HUES64 (cell line): ENCODE measurements around the gene ABCA8.

Source experiments
- H3K27ac ChIP-seq: 2 replicates; pipeline ENCODE4 v1.7.0; 2013; ENCODE audit warnings: low read depth, low read length, inconsistent platforms
- H3K27me3 ChIP-seq: 2 replicates; pipeline ENCODE4 v1.6.1; 2013; ENCODE audit warnings: mild to moderate bottlenecking, low read length; ENCODE audit not compliant: insufficient read depth
- H3K36me3 ChIP-seq: 2 replicates; pipeline ENCODE4 v1.6.1; 2013; ENCODE audit warnings: mild to moderate bottlenecking, low read length; ENCODE audit not compliant: insufficient read depth
- H3K4me1 ChIP-seq: 2 replicates; pipeline ENCODE4 v1.6.1; 2013; ENCODE audit warnings: mild to moderate bottlenecking, low read length, moderate library complexity; ENCODE audit not compliant: insufficient read depth
- H3K4me3 ChIP-seq: 2 replicates; pipeline ENCODE4 v1.5.1; 2013; ENCODE audit warnings: mild to moderate bottlenecking, low read length, moderate library complexity
- H3K9ac ChIP-seq: 2 replicates; pipeline ENCODE4 v1.6.1; 2013; ENCODE audit warnings: mild to moderate bottlenecking, low read depth, low read length
- H3K9me3 ChIP-seq: 2 replicates; pipeline ENCODE4 v1.6.1; 2013; ENCODE audit warnings: low read depth, low read length; ENCODE audit not compliant: insufficient read depth
- WGBS: fragments of 150-250, 120-280 bp; methylation state at CpG from one replicate; pipeline ENCODE4 v1.1.7; 2013; ENCODE audit warnings: missing lambda C conversion rate; 5-methylcytosine and 5-hydroxymethylcytosine counted together

The ABCA8 gene

GRCh38 chr17:68941761-68942160 is 13.4 kb downstream of the ABCA8 start:
- H3K9me3 ChIP-seq = no peaks in the 10 kb centered on the region
- H3K36me3 ChIP-seq = no peaks in the 10 kb centered on the region
- WGBS = 90% methylated on average over 4 of the region's 6 CpGs
- H3K4me3 ChIP-seq = no peak overlapping the region
- no peak overlapping the region for H3K27ac ChIP-seq
- H3K4me1 ChIP-seq = no peaks in the 10 kb centered on the region
- H3K9ac ChIP-seq = no peak overlapping the region
- no peaks in the 10 kb centered on the region for H3K27me3 ChIP-seq

GRCh38 chr17:68939195-68939594 is 16.0 kb downstream of the ABCA8 start:
- no peaks in the 10 kb centered on the region for H3K27me3 ChIP-seq
- no peaks in the 10 kb centered on the region for H3K36me3 ChIP-seq
- H3K4me3 ChIP-seq = no peak overlapping the region
- H3K4me1 ChIP-seq = no peaks in the 10 kb centered on the region
- H3K27ac ChIP-seq = no peak overlapping the region
- no peaks in the 10 kb centered on the region for H3K9me3 ChIP-seq
- no peak overlapping the region for H3K9ac ChIP-seq
- WGBS = 100% methylated on average over 2 of the region's 3 CpGs

- Histone ChIP-seq H3K9me3 (no peaks in the 10 kb centered on the region), H3K4me3 (no peak overlapping the region), H3K27ac (no peak overlapping the region), H3K9ac (no peak overlapping the region), H3K4me1 (no peaks in the 10 kb centered on the region), H3K36me3 (no peaks in the 10 kb centered on the region), H3K27me3 (no peaks in the 10 kb centered on the region)
- WGBS = 75% methylated on average over 7 of the region's 8 CpGs
Observed at GRCh38 chr17:68937890-68938514, 17.2 kb downstream of the ABCA8 start.

GRCh38 chr17:68927516-68927915 is 27.7 kb downstream of the ABCA8 start:
- Histone ChIP-seq H3K4me3 (no peak overlapping the region), H3K36me3 (no peaks in the 10 kb centered on the region), H3K9me3 (no peaks in the 10 kb centered on the region), H3K4me1 (peaks cover 3% of the 10 kb centered on the region; the same call in 1 of the 2 replicates), H3K27me3 (no peaks in the 10 kb centered on the region), H3K9ac (no peak overlapping the region), H3K27ac (no peak overlapping the region)
- WGBS = 53% methylated on average over 2 of the region's 4 CpGs

- H3K9ac ChIP-seq = no peak overlapping the region
- H3K4me3 ChIP-seq = no peak overlapping the region
- H3K27ac ChIP-seq = no peak overlapping the region
- 93% methylated on average over 6 of the region's 9 CpGs for WGBS
- H3K4me1 ChIP-seq = peaks cover 3% of the 10 kb centered on the region; the same call in 1 of the 2 replicates
- no peaks in the 10 kb centered on the region for H3K36me3 ChIP-seq
- H3K27me3 ChIP-seq = no peaks in the 10 kb centered on the region
- H3K9me3 ChIP-seq = no peaks in the 10 kb centered on the region
Observed at GRCh38 chr17:68924793-68925720, 30.1 kb downstream of the ABCA8 start.

- Histone ChIP-seq H3K27ac (no peak overlapping the region), H3K4me1 (peaks cover 4% of the 10 kb centered on the region; the same call in 1 of the 2 replicates), H3K36me3 (no peaks in the 10 kb centered on the region), H3K4me3 (no peak overlapping the region), H3K9me3 (no peaks in the 10 kb centered on the region), H3K9ac (no peak overlapping the region), H3K27me3 (no peaks in the 10 kb centered on the region)
- 95% methylated on average over 2 of the region's 2 CpGs for WGBS
Observed at GRCh38 chr17:68910789-68911431, 44.3 kb downstream of the ABCA8 start.

- Histone ChIP-seq H3K4me3 (no peak overlapping the region), H3K9me3 (no peaks in the 10 kb centered on the region), H3K9ac (no peak overlapping the region), H3K4me1 (peaks cover 4% of the 10 kb centered on the region; the same call in 1 of the 2 replicates), H3K36me3 (no peaks in the 10 kb centered on the region), H3K27me3 (no peaks in the 10 kb centered on the region), H3K27ac (no peak overlapping the region)
- WGBS = 77% methylated on average over 4 of the region's 5 CpGs
Observed at GRCh38 chr17:68910251-68910705, 44.9 kb downstream of the ABCA8 start.

- Histone ChIP-seq H3K4me3 (no peak overlapping the region), H3K4me1 (peaks cover 4% of the 10 kb centered on the region; the same call in 1 of the 2 replicates), H3K36me3 (no peaks in the 10 kb centered on the region), H3K9me3 (no peaks in the 10 kb centered on the region), H3K27me3 (no peaks in the 10 kb centered on the region), H3K27ac (no peak overlapping the region), H3K9ac (no peak overlapping the region)
- WGBS = 88% methylated on average over 1 of the region's 1 CpG
Observed at GRCh38 chr17:68909066-68909465, 46.1 kb downstream of the ABCA8 start.

GRCh38 chr17:68908045-68908444 is 47.1 kb downstream of the ABCA8 start:
- WGBS = 85% methylated on average over 2 of the region's 2 CpGs
- Histone ChIP-seq H3K9me3 (no peaks in the 10 kb centered on the region), H3K4me3 (no peak overlapping the region), H3K9ac (no peak overlapping the region), H3K4me1 (peaks cover 4% of the 10 kb centered on the region; the same call in 1 of the 2 replicates), H3K36me3 (no peaks in the 10 kb centered on the region), H3K27me3 (no peaks in the 10 kb centered on the region), H3K27ac (no peak overlapping the region)

- no peaks in the 10 kb centered on the region for H3K27me3 ChIP-seq
- H3K36me3 ChIP-seq = no peaks in the 10 kb centered on the region
- peaks cover 4% of the 10 kb centered on the region; the same call in 1 of the 2 replicates for H3K4me1 ChIP-seq
- H3K9me3 ChIP-seq = no peaks in the 10 kb centered on the region
- H3K4me3 ChIP-seq = no peak overlapping the region
- WGBS = 92% methylated on average over 3 of the region's 3 CpGs
- no peak overlapping the region for H3K27ac ChIP-seq
- H3K9ac ChIP-seq = no peak overlapping the region
Observed at GRCh38 chr17:68906638-68907037, 48.6 kb downstream of the ABCA8 start.

GRCh38 chr17:68903286-68903685 is 51.9 kb downstream of the ABCA8 start:
- H3K4me3 ChIP-seq = no peak overlapping the region
- no peak overlapping the region for H3K9ac ChIP-seq
- WGBS = 84% methylated on average over 7 of the region's 8 CpGs
- no peaks in the 10 kb centered on the region for H3K9me3 ChIP-seq
- H3K36me3 ChIP-seq = no peaks in the 10 kb centered on the region
- no peaks in the 10 kb centered on the region for H3K27me3 ChIP-seq
- H3K4me1 ChIP-seq = no peaks in the 10 kb centered on the region
- no peak overlapping the region for H3K27ac ChIP-seq
